ENCODE results near the gene CCDC12.

CCDC12 gene

GRCh38 chr3:46992231-46992630 is 15.7 kb upstream of the CCDC12 start:
- Histone ChIP-seq H3K36me3 (ENCODE audit: insufficient read depth, low read length) (peaks cover 91% of the 10 kb centered on the region), H3K4me2 (ENCODE audit: insufficient read depth, low read length) (no peak overlapping the region), H2AFZ (ENCODE audit: low read depth, low read length) (no peak overlapping the region), H3K79me2 (ENCODE audit: insufficient read depth, low read length) (peaks cover 11% of the 10 kb centered on the region), H3K27ac (ENCODE audit: low read length) (no peak overlapping the region), H3K27me3 (ENCODE audit: insufficient read depth, low read length, poor library complexity) (no peaks in the 10 kb centered on the region), H3K9me3 (ENCODE audit: insufficient read depth, low read length, severe bottlenecking) (no peaks in the 10 kb centered on the region), H3K9ac (ENCODE audit: low read depth, low read length) (no peak overlapping the region), H4K20me1 (ENCODE audit: insufficient read depth, low read length) (0 out of 2 replicates have a peak, but pooled peaks cover 4% of the 10 kb centered on the region), H3K4me3 (ENCODE audit: low read depth in 1 of 2, low read length in 2 of 2) (no peak overlapping the region), H3K4me1 (ENCODE audit: insufficient read depth, low read length) (peaks cover 21% of the 10 kb centered on the region)
- ATAC-seq (ENCODE audit: insufficient read depth, low read depth): no peak
- no peak for DNase-seq
- TF ChIP-seq EZH2 (IDR thresholded peaks at IDR 0.05; ENCODE audit: borderline replicate concordance, low read depth, low read length, severe bottlenecking): no peak
- no peak for TF ChIP-seq CTCF (IDR thresholded peaks at IDR 0.05; ENCODE audit: borderline replicate concordance, extremely low read depth, low read length, poor library complexity, severe bottlenecking)

GRCh38 chr3:46991406-46992165 is 15.0 kb upstream of the CCDC12 start:
- H3K27ac ChIP-seq (ENCODE audit: low read length): peak overlapping the region; percentile 19; the same call in 1 of the 2 replicates
- ATAC-seq (ENCODE audit: insufficient read depth, low read depth) (no peak), DNase-seq (no peak)
- 0 out of 2 replicates have a peak, but pooled peaks cover 4% of the 10 kb centered on the region for H4K20me1 ChIP-seq (ENCODE audit: insufficient read depth, low read length)
- no peak overlapping the region for H3K4me3 ChIP-seq (ENCODE audit: low read depth in 1 of 2, low read length in 2 of 2)
- H3K4me2 ChIP-seq (ENCODE audit: insufficient read depth, low read length): no peak overlapping the region
- TF ChIP-seq CTCF (IDR thresholded peaks at IDR 0.05; ENCODE audit: borderline replicate concordance, extremely low read depth, low read length, poor library complexity, severe bottlenecking) (no peak), EZH2 (IDR thresholded peaks at IDR 0.05; ENCODE audit: borderline replicate concordance, low read depth, low read length, severe bottlenecking) (no peak)
- H3K27me3 ChIP-seq (ENCODE audit: insufficient read depth, low read length, poor library complexity): no peaks in the 10 kb centered on the region
- no peaks in the 10 kb centered on the region for H3K9me3 ChIP-seq (ENCODE audit: insufficient read depth, low read length, severe bottlenecking)
- peaks cover 85% of the 10 kb centered on the region for H3K36me3 ChIP-seq (ENCODE audit: insufficient read depth, low read length)
- no peak overlapping the region for H2AFZ ChIP-seq (ENCODE audit: low read depth, low read length)
- peaks cover 17% of the 10 kb centered on the region for H3K79me2 ChIP-seq (ENCODE audit: insufficient read depth, low read length)
- peaks cover 27% of the 10 kb centered on the region for H3K4me1 ChIP-seq (ENCODE audit: insufficient read depth, low read length)
- no peak overlapping the region for H3K9ac ChIP-seq (ENCODE audit: low read depth, low read length)

GRCh38 chr3:46990573-46991374 is 14.2 kb upstream of the CCDC12 start:
- Histone ChIP-seq H2AFZ (ENCODE audit: low read depth, low read length) (no peak overlapping the region), H3K27me3 (ENCODE audit: insufficient read depth, low read length, poor library complexity) (no peaks in the 10 kb centered on the region), H3K4me2 (ENCODE audit: insufficient read depth, low read length) (no peak overlapping the region), H4K20me1 (ENCODE audit: insufficient read depth, low read length) (0 out of 2 replicates have a peak, but pooled peaks cover 4% of the 10 kb centered on the region), H3K9me3 (ENCODE audit: insufficient read depth, low read length, severe bottlenecking) (no peaks in the 10 kb centered on the region), H3K9ac (ENCODE audit: low read depth, low read length) (no peak overlapping the region), H3K79me2 (ENCODE audit: insufficient read depth, low read length) (peaks cover 25% of the 10 kb centered on the region), H3K4me3 (ENCODE audit: low read depth in 1 of 2, low read length in 2 of 2) (no peak overlapping the region), H3K36me3 (ENCODE audit: insufficient read depth, low read length) (peaks cover 77% of the 10 kb centered on the region), H3K27ac (ENCODE audit: low read length) (peak overlapping the region; percentile 35), H3K4me1 (ENCODE audit: insufficient read depth, low read length) (peaks cover 35% of the 10 kb centered on the region)
- TF ChIP-seq CTCF (IDR thresholded peaks at IDR 0.05; ENCODE audit: borderline replicate concordance, extremely low read depth, low read length, poor library complexity, severe bottlenecking): no peak
- TF ChIP-seq EZH2 (IDR thresholded peaks at IDR 0.05; ENCODE audit: borderline replicate concordance, low read depth, low read length, severe bottlenecking): no peak
- no peak for DNase-seq
- no peak for ATAC-seq (ENCODE audit: insufficient read depth, low read depth)

All from DND-41 (cell line).